Duodenal mucosa (tissue), 2 donors: ENCODE measurements around the gene DMXL2.
"Not testable (repeated sequence)": the region's sequence is repeated elsewhere in the genome, so short reads cannot be mapped to it uniquely, and the experiment has no call there.

Source experiments
- H3K27ac ChIP-seq: one replicate; pipeline ENCODE4 v1.7.0; 2013; ENCODE audit warnings: low read depth, low read length
- H3K27me3 ChIP-seq, 2 donors: one replicate each; pipeline ENCODE4 v1.7.0; 2013; ENCODE audit warnings: low read length in 2 of 2, control low read depth in 1 of 2; ENCODE audit not compliant: insufficient read depth in 2 of 2, control insufficient read depth in 1 of 2
- H3K36me3 ChIP-seq, 2 donors: one replicate each; pipeline ENCODE4 v1.7.0; 2013; ENCODE audit warnings: low read length in 2 of 2, control low read depth in 1 of 2; ENCODE audit not compliant: insufficient read depth in 2 of 2, control insufficient read depth in 1 of 2
- H3K4me1 ChIP-seq, 2 donors: one replicate each; pipeline ENCODE4 v1.7.0; 2013; ENCODE audit warnings: low read length in 2 of 2, control low read depth in 1 of 2; ENCODE audit not compliant: insufficient read depth in 2 of 2, control insufficient read depth in 1 of 2
- H3K4me3 ChIP-seq, 2 donors: one replicate each; pipeline ENCODE4 v1.7.0; 2013; ENCODE audit warnings: low read length in 2 of 2, low read depth in 1 of 2
- H3K9ac ChIP-seq, 2 donors: one replicate each; pipeline ENCODE4 v1.7.0; 2013; ENCODE audit warnings: low read length in 2 of 2, low read depth in 1 of 2
- H3K9me3 ChIP-seq, 2 donors: one replicate each; pipeline ENCODE4 v1.7.0; 2013; ENCODE audit warnings: low read length in 2 of 2, control low read depth in 1 of 2; ENCODE audit not compliant: control insufficient read depth in 1 of 2

The DMXL2 gene

GRCh38 chr15:51623386-51623938 is 891 bp upstream of the DMXL2 start:
- peak overlapping the region; percentile 52 for H3K27ac ChIP-seq
- peak overlapping the region; percentile 77 to 92 for H3K4me3 ChIP-seq
- peaks cover 12 to 22% of the 10 kb centered on the region in 2 donors for H3K4me1 ChIP-seq
- H3K9ac ChIP-seq = peak overlapping the region in 1 of 2 donors; percentile 80
- H3K9me3 ChIP-seq = no peaks in the 10 kb centered on the region
- no peaks in the 10 kb centered on the region for H3K27me3 ChIP-seq
- no peaks in the 10 kb centered on the region for H3K36me3 ChIP-seq

DNA sequence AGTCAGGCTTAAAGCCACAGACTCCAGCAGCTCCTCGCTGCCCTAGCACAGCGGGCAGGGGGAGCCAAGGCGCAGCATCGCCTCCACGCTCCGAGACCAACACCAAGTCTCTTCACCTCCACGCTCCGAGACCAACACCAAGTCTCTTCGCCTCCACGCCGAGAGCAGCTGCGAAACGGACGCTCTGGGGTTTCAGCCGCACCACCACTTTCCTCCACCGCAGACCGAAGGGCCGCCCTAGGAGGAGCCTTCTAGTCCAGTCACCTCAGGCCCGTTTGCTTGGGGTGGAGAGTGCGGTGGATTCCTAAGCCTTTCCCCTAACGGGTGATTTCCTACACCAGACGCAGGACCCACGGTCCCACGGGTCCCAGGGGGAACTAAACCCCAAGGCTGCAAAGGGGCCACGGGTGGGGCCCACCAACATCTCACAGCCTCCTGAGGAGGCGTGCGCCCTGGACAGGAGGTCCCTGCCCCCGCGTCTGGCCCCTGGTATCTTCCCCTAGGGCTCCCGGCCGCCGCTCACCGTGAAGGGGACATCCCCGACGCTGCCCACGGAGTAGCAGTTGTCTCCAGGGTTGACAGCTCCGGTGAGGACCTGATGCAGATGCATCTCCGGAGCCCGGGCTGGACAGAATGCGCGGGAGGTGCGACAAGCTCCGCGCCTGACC is 501 bp downstream of the DMXL2 start:
- Histone ChIP-seq H3K36me3 (no peaks in the 10 kb centered on the region), H3K9ac (peak overlapping the region; percentile 63 to 80), H3K4me1 (peaks cover 12 to 22% of the 10 kb centered on the region in 2 donors), H3K27ac (peak overlapping the region; percentile 82), H3K27me3 (no peaks in the 10 kb centered on the region), H3K4me3 (peak overlapping the region; percentile 77 to 92), H3K9me3 (no peaks in the 10 kb centered on the region)

GRCh38 chr15:51621155-51621765 is 1.3 kb downstream of the DMXL2 start:
- H3K9ac ChIP-seq = peak overlapping the region in 1 of 2 donors; percentile 80
- H3K36me3 ChIP-seq = no peaks in the 10 kb centered on the region
- no peaks in the 10 kb centered on the region for H3K27me3 ChIP-seq
- peaks cover 12 to 22% of the 10 kb centered on the region in 2 donors for H3K4me1 ChIP-seq
- no peaks in the 10 kb centered on the region for H3K9me3 ChIP-seq
- peak overlapping the region; percentile 77 to 92 for H3K4me3 ChIP-seq
- H3K27ac ChIP-seq = no peak overlapping the region

DNA sequence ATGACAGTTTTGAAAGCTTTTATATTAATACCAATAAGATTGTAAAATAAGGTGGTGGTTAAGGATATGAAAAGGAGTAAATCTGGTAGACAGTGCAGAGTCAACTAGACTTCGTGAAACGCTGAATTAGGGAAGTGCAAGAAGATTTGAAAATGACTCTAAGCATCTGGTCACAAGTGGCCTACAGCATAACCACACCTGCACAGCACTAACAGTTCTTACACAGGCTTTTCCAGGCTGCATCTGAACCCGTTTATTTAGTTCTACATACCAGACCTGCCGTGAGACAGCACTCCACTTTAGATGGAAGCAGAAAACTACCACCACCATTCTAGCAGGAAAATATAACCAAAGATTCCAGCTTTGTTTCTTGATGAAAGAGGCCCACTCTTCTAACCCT is 1.9 kb downstream of the DMXL2 start:
- Histone ChIP-seq H3K9me3 (no peaks in the 10 kb centered on the region), H3K4me3 (peak overlapping the region; percentile 77 to 92), H3K9ac (peak overlapping the region in 1 of 2 donors; percentile 80), H3K27ac (no peak overlapping the region), H3K36me3 (no peaks in the 10 kb centered on the region), H3K4me1 (peaks cover 12 to 22% of the 10 kb centered on the region in 2 donors), H3K27me3 (no peaks in the 10 kb centered on the region)

GRCh38 chr15:51620122-51620521 is 2.4 kb downstream of the DMXL2 start:
- H3K4me1 ChIP-seq = peaks cover 12 to 26% of the 10 kb centered on the region in 2 donors
- no peaks in the 10 kb centered on the region for H3K27me3 ChIP-seq
- no peak overlapping the region for H3K9ac ChIP-seq
- no peak overlapping the region for H3K4me3 ChIP-seq
- no peaks in the 10 kb centered on the region for H3K9me3 ChIP-seq
- no peak overlapping the region for H3K27ac ChIP-seq
- H3K36me3 ChIP-seq = no peaks in the 10 kb centered on the region

GRCh38 chr15:51619331-51620035 is 3.1 kb downstream of the DMXL2 start:
- H3K27ac ChIP-seq = no peak overlapping the region
- no peak overlapping the region for H3K4me3 ChIP-seq
- no peaks in the 10 kb centered on the region for H3K36me3 ChIP-seq
- no peak overlapping the region for H3K9ac ChIP-seq
- peaks cover 13 to 29% of the 10 kb centered on the region in 2 donors for H3K4me1 ChIP-seq
- no peaks in the 10 kb centered on the region for H3K27me3 ChIP-seq
- no peaks in the 10 kb centered on the region for H3K9me3 ChIP-seq

DNA sequence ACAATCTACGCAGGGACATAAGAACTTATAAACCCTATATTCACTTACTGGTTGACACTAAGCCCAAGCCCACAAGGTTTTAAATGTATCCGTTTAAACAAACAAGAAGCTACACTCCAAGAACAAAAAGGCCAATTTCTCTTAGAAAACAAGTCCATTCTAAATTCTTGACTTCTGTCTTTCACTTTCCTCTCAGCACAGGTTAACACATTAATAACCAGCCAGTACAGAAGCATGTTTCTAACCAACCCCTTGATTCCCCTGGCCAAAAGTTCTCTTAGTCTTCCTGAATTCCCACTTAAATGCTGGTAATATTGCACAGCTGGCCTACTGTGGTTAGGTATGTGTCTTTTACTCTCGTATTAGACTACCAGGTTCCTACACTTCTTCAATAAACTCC is 4.7 kb downstream of the DMXL2 start:
- Histone ChIP-seq H3K4me1 (peaks cover 10 to 28% of the 10 kb centered on the region in 2 donors), H3K27me3 (no peaks in the 10 kb centered on the region), H3K27ac (no peak overlapping the region)

GRCh38 chr15:51613951-51614350 is 8.6 kb downstream of the DMXL2 start:
- H3K9ac ChIP-seq = no peak overlapping the region
- no peak overlapping the region for H3K27ac ChIP-seq
- no peaks in the 10 kb centered on the region for H3K36me3 ChIP-seq
- peaks cover 0 to 4% of the 10 kb centered on the region in 2 donors for H3K9me3 ChIP-seq
- H3K4me3 ChIP-seq = no peak overlapping the region
- H3K4me1 ChIP-seq = peaks cover 4 to 21% of the 10 kb centered on the region in 2 donors
- no peaks in the 10 kb centered on the region for H3K27me3 ChIP-seq

More for the DNA sequence above, 4.7 kb downstream of the DMXL2 start:
- H3K4me3 ChIP-seq = no peak overlapping the region
- no peaks in the 10 kb centered on the region for H3K36me3 ChIP-seq
- no peaks in the 10 kb centered on the region for H3K9me3 ChIP-seq
- H3K9ac ChIP-seq = no peak overlapping the region

DNA sequence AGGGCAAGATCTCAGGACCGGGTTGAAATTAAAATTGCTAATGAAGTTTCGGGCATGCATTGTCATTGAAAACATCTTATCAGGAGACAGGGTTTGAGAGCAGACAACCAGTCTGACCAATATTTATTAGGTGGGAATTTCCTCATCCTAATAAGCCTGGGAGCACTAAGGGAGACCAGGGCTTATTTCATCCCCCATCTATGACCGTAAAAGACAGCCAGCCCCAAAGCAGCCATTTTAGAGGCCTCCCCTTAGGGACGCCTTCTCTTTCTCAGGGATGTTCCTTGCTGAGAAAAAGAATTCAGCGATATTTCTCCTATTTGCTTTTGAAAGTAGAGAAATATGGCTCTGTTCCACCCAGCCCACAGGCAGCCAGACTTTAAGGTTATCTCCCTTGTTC is 9.9 kb downstream of the DMXL2 start:
- not testable (repeated sequence) for H3K9ac ChIP-seq, H3K36me3 ChIP-seq, H3K27me3 ChIP-seq, H3K27ac ChIP-seq, H3K4me3 ChIP-seq, H3K9me3 ChIP-seq
- H3K4me1 ChIP-seq = peaks cover 4 to 21% of the 10 kb centered on the region in 2 donors

DNA sequence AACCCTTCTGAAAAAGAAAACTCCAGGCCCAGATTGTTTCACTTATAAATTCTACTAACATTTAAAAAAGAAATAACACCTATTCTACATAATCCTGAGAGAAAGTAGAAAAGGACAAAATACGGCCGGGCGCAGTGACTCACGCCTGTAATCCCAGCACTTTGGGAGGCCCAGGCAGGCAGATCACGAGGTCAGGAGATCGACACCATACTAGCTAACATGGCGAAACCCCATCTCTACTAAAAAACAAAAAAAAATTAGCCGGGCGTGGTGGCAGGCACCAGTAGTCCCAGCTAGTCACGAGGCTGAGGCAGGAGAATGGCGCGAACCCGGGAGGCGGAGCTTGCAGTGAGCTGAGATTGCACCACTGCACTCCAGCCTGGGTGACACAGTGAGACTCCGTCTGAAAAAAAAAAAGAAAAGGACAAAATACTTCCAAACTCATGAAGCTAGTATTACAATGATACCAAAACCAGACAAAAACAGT is 19.1 kb downstream of the DMXL2 start:
- H3K9ac ChIP-seq, H3K36me3 ChIP-seq, H3K4me1 ChIP-seq, H3K27ac ChIP-seq, H3K4me3 ChIP-seq, H3K27me3 ChIP-seq, H3K9me3 ChIP-seq: not testable (repeated sequence)
